A673 (cell line): ENCODE data around the gene PTCH2. TPM values are rescaled to one million over a fixed set of nuclear protein-coding genes. Genes with fewer than 3 reads are reported as not detected.

Experiments
- BruUV-seq: library from RNA; stranded (reverse); fragments of 400-500 nt; replicated peaks from 2 replicates; lab custom pipeline; 2021; lab: Mats Ljungman, UMichigan
- CTCF ChIA-PET: fragments of 300-600 bp; sonication (Branson Sonifier 250); formaldehyde crosslinking; loops from one replicate; lab custom pipeline; 2022; ENCODE audit warnings: antibody characterized with exemption; lab: Charles Lee
- POLR2A ChIA-PET: fragments of 300-600 bp; sonication (Branson Sonifier 250); formaldehyde crosslinking; loops from one replicate; lab custom pipeline; 2022; ENCODE audit warnings: antibody characterized with exemption; ENCODE audit not compliant: low non-redundant PET; lab: Charles Lee
- DNase-seq: peaks from one replicate; pipeline ENCODE4 v3.0.0-alpha.2; 2015; ENCODE audit warnings: low spot score
- H3K27ac ChIP-seq: fragments of 200-600 bp; sonication (generic); 2 replicates; pipeline ENCODE4 v1.5.1; 2016; ENCODE audit warnings: mixed run types, low read depth, mild to moderate bottlenecking, mixed read lengths, antibody characterized with exemption, low read length; ENCODE audit not compliant: poor library complexity, severe bottlenecking
- H3K27me3 ChIP-seq: fragments of 200-600 bp; sonication (generic); replicated peaks from 2 replicates; pipeline ENCODE4 v1.6.1; 2017; ENCODE audit warnings: mixed run types, low read depth, mild to moderate bottlenecking, mixed read lengths, antibody characterized with exemption, low read length; ENCODE audit not compliant: insufficient read depth, poor library complexity
- H3K36me3 ChIP-seq: fragments of 200-600 bp; sonication (generic); 2 replicates; pipeline ENCODE4 v1.6.1; 2016; ENCODE audit warnings: mixed run types, mild to moderate bottlenecking, mixed read lengths, antibody characterized with exemption, low read length; ENCODE audit not compliant: insufficient read depth, poor library complexity, severe bottlenecking
- H3K4me1 ChIP-seq: fragments of 200-600 bp; sonication (generic); 2 replicates; pipeline ENCODE4 v1.6.1; 2017; ENCODE audit warnings: mixed run types, mild to moderate bottlenecking, mixed read lengths, antibody characterized with exemption, low read length; ENCODE audit not compliant: insufficient read depth, poor library complexity, severe bottlenecking
- H3K4me3 ChIP-seq: fragments of 200-600 bp; sonication (generic); 2 replicates; pipeline ENCODE4 v1.5.1; 2016; ENCODE audit warnings: low read depth, mixed run types, mild to moderate bottlenecking, mixed read lengths, low read length; ENCODE audit not compliant: poor library complexity, severe bottlenecking
- H3K9me3 ChIP-seq: fragments of 200-600 bp; sonication (generic); 2 replicates; pipeline ENCODE4 v1.6.1; 2016; ENCODE audit warnings: mixed run types, low read depth, mild to moderate bottlenecking, mixed read lengths, antibody characterized with exemption, low read length; ENCODE audit not compliant: poor library complexity, severe bottlenecking
- CTCF ChIP-seq: fragments of 300-800, 200-600 bp; sonication (generic); conservative IDR thresholded peaks from 2 replicates; pipeline ENCODE4 v1.5.1; 2017; ENCODE audit warnings: low read depth, mild to moderate bottlenecking, antibody characterized with exemption, low read length, moderate library complexity, mixed read lengths
- EZH2 ChIP-seq: fragments of 200-600 bp; sonication (generic); IDR thresholded peaks from 2 replicates; pipeline ENCODE4 v1.6.1; 2017; ENCODE audit warnings: borderline replicate concordance, low read depth, mild to moderate bottlenecking, mixed read lengths, antibody characterized with exemption, low read length; ENCODE audit not compliant: poor library complexity, severe bottlenecking
- intact Hi-C: fragments of 100-400 bp; cut with micrococcal nuclease; formaldehyde crosslinking; loops from one replicate; pipeline ENCODE4 v1.10.0; 2022; ENCODE audit not compliant: unreplicated experiment
- total RNA-seq: library from RNA; stranded (reverse); gene quantifications from 2 replicates; pipeline ENCODE4 v1.2.3, GENCODE V29; 2021

The PTCH2 gene
- total RNA-seq, 1 experiment from 2014 or later, result 2.3 TPM

- Histone ChIP-seq H3K27me3 (no peaks in the 10 kb centered on the region), H3K9me3 (no peaks in the 10 kb centered on the region), H3K4me3 (no peak overlapping the region), H3K36me3 (peaks cover 65% of the 10 kb centered on the region), H3K27ac (no peak overlapping the region), H3K4me1 (peaks cover 9% of the 10 kb centered on the region)
- TF ChIP-seq CTCF (no peak), EZH2 (no peak)
- DNase-seq, result no peak
- CTCF ChIA-PET, result no interaction called here
- POLR2A ChIA-PET, result no interaction called here
- intact Hi-C loops, result no loop called here
- BruUV-seq, result no TSS peak
Measured at GRCh38 chr1:44780583-44781121, 62.4 kb downstream of the PTCH2 start.

- Histone ChIP-seq H3K4me1 (peaks cover 7% of the 10 kb centered on the region), H3K27me3 (no peaks in the 10 kb centered on the region), H3K27ac (no peak overlapping the region), H3K9me3 (no peaks in the 10 kb centered on the region), H3K36me3 (peaks cover 65% of the 10 kb centered on the region), H3K4me3 (no peak overlapping the region)
- no peak for DNase-seq
- POLR2A ChIA-PET, result no interaction called here
- CTCF ChIA-PET, result no interaction called here
- no TSS peak for BruUV-seq
- TF ChIP-seq EZH2 (no peak), CTCF (no peak)
- intact Hi-C loops, result loop anchor here (5.0 kb wide), 1 partner anchor 37 kb away; no protein-coding TSS in a partner anchor
Measured at GRCh38 chr1:44778705-44779576, 64.1 kb downstream of the PTCH2 start.

GRCh38 chr1:44777969-44778635, 65.0 kb downstream of the PTCH2 start:
- Histone ChIP-seq H3K4me3 (peak overlapping the region; percentile 90), H3K4me1 (peaks cover 7% of the 10 kb centered on the region), H3K9me3 (no peaks in the 10 kb centered on the region), H3K36me3 (peaks cover 65% of the 10 kb centered on the region), H3K27me3 (no peaks in the 10 kb centered on the region), H3K27ac (peak overlapping the region; percentile 94)
- ChIA-PET CTCF (no interaction called here), POLR2A (no interaction called here)
- intact Hi-C loops, result loop anchor here (2.0 to 5.0 kb wide), 2 partner anchors 36 to 63 kb away; no protein-coding TSS in a partner anchor
- no peak for TF ChIP-seq CTCF
- TF ChIP-seq EZH2, result no peak
- BruUV-seq, result no TSS peak
- no peak for DNase-seq
